ENCODE data around the gene EFL1.
"Not testable (repeated sequence)": the region's sequence is repeated elsewhere in the genome, so short reads cannot be mapped to it uniquely, and the experiment has no call there.

EFL1 gene

DNA sequence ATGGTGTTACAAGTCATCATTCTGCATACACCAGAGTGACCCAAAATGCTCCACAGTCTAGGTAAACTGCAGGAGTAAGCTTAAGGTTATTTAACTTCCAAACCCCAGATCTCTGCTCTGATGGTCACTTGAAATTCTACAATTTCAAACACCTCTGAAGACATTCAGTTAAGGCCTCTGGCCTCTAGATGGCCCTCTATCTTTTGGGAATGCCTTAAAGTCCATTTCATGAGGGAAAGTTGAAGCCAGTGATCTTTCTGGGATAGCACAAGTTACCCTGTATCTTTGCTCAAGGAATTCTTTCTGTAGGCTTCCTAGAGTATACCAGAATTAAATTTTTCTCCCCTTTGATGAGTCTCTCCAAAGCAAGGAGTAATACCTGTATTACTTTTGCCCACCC lies 18.7 kb upstream of the EFL1 start:
- H3K36me3 ChIP-seq; H3K9me3 ChIP-seq; DNase-seq; H3K4me3 ChIP-seq; intact Hi-C loops (cut with DNase I; ENCODE audit: low total_unique reads); H3K4me1 ChIP-seq; H3K27ac ChIP-seq; H3K27me3 ChIP-seq: not testable (repeated sequence)
- TF ChIP-seq, protein P1, sequence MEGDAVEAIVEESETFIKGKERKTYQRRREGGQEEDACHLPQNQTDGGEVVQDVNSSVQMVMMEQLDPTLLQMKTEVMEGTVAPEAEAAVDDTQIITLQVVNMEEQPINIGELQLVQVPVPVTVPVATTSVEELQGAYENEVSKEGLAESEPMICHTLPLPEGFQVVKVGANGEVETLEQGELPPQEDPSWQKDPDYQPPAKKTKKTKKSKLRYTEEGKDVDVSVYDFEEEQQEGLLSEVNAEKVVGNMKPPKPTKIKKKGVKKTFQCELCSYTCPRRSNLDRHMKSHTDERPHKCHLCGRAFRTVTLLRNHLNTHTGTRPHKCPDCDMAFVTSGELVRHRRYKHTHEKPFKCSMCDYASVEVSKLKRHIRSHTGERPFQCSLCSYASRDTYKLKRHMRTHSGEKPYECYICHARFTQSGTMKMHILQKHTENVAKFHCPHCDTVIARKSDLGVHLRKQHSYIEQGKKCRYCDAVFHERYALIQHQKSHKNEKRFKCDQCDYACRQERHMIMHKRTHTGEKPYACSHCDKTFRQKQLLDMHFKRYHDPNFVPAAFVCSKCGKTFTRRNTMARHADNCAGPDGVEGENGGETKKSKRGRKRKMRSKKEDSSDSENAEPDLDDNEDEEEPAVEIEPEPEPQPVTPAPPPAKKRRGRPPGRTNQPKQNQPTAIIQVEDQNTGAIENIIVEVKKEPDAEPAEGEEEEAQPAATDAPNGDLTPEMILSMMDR (IDR thresholded peaks at IDR 0.05): peak in 1 of 2 experiments; percentile 18

DNA sequence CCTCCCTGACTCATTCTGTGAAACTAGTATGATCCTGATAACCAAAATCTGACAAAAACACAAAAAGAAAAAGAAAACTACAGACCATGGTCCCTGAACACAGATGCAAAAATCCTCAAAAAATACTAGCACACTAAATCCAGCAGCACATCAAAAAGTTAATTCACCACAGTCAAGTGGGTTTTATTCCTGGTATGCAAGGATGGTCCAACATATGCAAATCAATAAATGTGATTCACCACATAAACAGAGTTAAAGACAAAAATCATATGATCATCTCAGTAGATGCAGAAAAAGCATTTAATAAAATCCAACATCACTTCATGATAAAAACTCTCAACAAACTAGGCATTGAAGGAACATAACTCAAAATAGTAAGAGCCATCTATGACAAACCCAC lies 12.9 kb upstream of the EFL1 start:
- Histone ChIP-seq H3K9me3 (peaks cover 0 to 16% (median 7%) of the 10 kb centered on the region in 3 donors), H3K36me3 (no peaks in the 10 kb centered on the region), H3K27me3 (no peaks in the 10 kb centered on the region), H3K4me1 (no peaks in the 10 kb centered on the region), H3K27ac (no peak overlapping the region), H3K4me3 (no peak overlapping the region)
- intact Hi-C loops (cut with DNase I; ENCODE audit: low total_unique reads): no loop called here
- DNase-seq: no peak
- TF ChIP-seq, protein P1 (IDR thresholded peaks at IDR 0.05): no peak

DNA sequence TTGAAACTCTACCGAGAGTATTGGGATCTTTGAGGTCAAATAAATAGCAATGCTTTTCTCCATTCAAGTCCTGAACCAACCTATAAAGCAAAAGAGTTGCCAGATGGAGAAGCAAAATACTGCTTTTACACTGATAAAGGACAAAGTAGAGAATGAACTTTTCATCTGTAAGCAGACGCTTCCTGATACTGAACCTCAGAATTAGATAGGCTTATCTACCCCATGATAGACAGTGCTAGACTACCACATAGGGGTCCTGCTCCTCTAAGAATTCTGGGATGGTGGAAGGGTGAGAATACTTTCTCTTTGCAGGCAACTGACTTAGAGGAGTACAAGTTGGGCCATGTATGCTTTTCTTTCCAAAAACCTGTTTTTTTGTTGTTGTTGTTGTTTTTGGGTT lies 9.6 kb upstream of the EFL1 start:
- H3K4me1 ChIP-seq: no peaks in the 10 kb centered on the region
- TF ChIP-seq, protein P1 (IDR thresholded peaks at IDR 0.05): no peak
- H3K9me3 ChIP-seq: peaks cover 0 to 15% (median 7%) of the 10 kb centered on the region in 3 donors
- intact Hi-C loops (cut with DNase I; ENCODE audit: low total_unique reads): no loop called here
- H3K4me3 ChIP-seq: no peak overlapping the region
- H3K27me3 ChIP-seq: no peaks in the 10 kb centered on the region
- DNase-seq: no peak
- no peak overlapping the region for H3K27ac ChIP-seq
- H3K36me3 ChIP-seq: no peaks in the 10 kb centered on the region

DNA sequence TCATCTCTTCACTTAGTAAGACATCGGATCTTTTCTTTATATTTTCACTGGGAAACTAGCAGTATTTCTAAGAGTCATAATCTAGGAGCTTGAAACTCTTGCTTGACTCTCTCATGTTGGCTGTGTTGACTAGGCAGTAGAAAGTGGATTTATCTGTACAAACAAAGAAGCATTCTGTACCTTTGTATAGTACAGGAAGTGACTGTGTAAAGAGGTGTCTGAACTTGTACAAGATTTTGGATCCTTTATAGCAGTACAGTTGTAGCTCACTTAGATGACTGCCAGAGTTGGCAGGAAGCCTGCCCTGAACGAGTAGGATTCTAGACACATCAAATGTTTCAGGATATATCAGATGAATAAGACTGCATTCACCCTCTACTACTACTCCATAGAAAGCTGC lies 5.9 kb upstream of the EFL1 start:
- H3K9me3 ChIP-seq; H3K27me3 ChIP-seq; H3K4me1 ChIP-seq; intact Hi-C loops (cut with DNase I; ENCODE audit: low total_unique reads); H3K27ac ChIP-seq; H3K4me3 ChIP-seq; H3K36me3 ChIP-seq; DNase-seq: not testable (repeated sequence)

DNA sequence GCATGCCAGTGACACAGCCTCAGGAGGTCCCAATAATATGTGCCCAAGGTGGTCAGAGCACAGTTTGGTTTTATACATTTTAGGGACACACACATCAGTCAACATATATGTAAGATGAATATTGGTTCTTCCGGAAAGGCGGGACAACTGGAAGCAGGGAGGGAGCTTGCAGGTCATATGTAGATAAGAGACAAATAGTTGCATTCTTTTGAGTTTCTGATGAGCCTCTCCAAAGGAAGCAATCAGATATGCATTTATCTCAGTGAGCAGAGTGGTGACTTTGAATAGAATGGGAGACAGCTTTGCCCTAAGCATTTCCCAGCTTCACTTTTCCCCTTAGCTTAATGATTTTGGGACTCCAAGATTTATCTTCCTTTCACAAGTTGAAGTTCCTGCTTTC lies 4.6 kb upstream of the EFL1 start:
- not testable (repeated sequence) for DNase-seq, H3K36me3 ChIP-seq, H3K27ac ChIP-seq

DNA sequence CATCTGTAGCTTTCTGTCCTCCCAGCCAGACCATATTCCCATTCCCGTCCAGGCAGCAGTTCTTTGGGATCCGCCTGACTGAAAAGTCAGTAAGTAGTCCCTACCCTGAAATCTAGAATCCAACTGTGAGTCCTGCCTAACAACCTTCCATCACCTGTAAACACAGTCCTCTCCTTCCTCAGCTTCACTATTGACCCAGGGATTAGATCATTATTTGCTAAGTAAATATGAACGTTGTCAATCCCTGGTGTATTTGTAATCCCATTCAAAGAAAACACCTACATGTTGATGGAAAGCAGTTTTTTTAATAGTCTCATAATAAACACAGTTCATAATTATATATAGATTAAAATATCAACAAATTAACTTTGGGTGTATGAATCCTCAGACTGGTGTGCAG lies 816 bp upstream of the EFL1 start:
- TF ChIP-seq, protein P1 (IDR thresholded peaks at IDR 0.05): no peak
- Histone ChIP-seq H3K9me3 (no peaks in the 10 kb centered on the region), H3K36me3 (peaks cover 4 to 7% (median 5%) of the 10 kb centered on the region in 3 donors), H3K4me1 (peaks cover 0 to 24% (median 10%) of the 10 kb centered on the region in 4 donors), H3K4me3 (peak overlapping the region; percentile 79 to 94), H3K27ac (no peak overlapping the region), H3K27me3 (no peaks in the 10 kb centered on the region)
- DNase-seq: no peak
- intact Hi-C loops (cut with DNase I; ENCODE audit: low total_unique reads): no loop called here

More for the DNA sequence above, 4.6 kb upstream of the EFL1 start:
- H3K4me3 ChIP-seq; H3K9me3 ChIP-seq; intact Hi-C loops (cut with DNase I; ENCODE audit: low total_unique reads); H3K4me1 ChIP-seq; H3K27me3 ChIP-seq: not testable (repeated sequence)

DNA sequence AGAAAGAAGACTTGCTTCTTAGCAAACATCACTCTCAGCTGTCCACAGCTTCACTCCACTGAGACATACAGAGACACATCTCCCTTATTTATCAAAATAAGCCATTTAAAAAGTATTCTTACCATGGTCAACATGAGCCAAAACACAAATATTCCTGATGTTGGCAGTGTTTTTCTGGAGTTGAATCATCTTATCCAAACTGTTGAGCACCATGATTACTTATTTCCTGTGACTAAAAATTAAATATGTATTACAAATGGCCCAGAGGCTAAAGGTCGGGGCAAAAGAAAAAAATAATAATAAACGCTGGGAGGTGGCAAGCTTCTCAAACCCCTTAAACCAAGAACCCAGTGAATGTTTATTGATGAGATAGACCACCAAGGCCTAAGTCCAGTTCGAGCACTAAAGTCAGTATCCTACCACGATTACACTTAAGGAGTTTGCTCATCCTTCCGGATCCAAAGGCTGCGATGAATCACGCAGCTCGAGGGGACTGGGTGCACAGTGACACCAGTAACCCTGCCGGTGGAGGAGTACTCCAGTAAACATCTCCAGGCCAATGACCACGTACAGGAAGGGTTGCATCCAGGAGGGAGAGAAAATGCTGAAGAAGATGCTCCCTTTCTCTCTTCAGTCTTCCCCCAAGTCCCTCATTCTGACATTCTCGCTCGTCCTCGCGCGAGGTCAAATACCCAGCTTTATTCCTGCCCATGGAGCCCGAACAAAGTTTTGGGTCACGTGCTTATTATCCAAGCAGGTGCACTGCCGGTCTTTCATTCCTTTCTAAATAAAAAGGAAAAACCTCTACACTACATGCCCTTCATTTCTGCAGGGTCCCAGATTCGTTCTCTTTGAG lies 740 bp downstream of the EFL1 start:
- intact Hi-C loops (cut with DNase I; ENCODE audit: low total_unique reads); DNase-seq: not testable (repeated sequence)
- peak overlapping the region; percentile 70 to 76 for H3K27ac ChIP-seq

DNA sequence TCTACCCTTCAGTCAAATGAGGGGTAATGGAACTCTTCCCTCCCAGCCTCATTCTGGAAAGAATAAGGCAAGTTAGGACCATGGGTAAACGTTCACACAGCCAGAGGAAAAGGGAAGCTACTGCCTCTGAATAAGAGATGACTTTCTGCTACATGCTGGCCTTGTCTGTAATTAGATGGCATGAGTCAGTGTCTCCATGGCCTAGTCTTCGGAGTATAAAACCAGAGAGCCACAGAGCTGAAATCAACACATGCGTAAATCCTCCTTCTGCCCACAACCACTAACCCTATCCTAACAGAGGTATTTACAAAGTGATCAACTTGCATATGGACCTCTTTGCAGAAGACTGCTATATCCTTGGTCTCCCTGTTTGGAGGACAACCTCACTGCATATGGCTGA lies 14.3 kb downstream of the EFL1 start:
- DNase-seq; H3K4me1 ChIP-seq; intact Hi-C loops (cut with DNase I; ENCODE audit: low total_unique reads); H3K4me3 ChIP-seq; H3K9me3 ChIP-seq; H3K27ac ChIP-seq; H3K27me3 ChIP-seq: not testable (repeated sequence)
- H3K36me3 ChIP-seq: peaks cover 0 to 22% (median 13%) of the 10 kb centered on the region in 3 donors

More for the DNA sequence above, 740 bp downstream of the EFL1 start:
- H3K9me3 ChIP-seq, H3K27me3 ChIP-seq: not testable (repeated sequence)
- Histone ChIP-seq H3K36me3 (peaks cover 8 to 12% (median 11%) of the 10 kb centered on the region in 3 donors), H3K4me3 (peak overlapping the region; percentile 79 to 94), H3K4me1 (peaks cover 0 to 24% (median 10%) of the 10 kb centered on the region in 4 donors)

DNA sequence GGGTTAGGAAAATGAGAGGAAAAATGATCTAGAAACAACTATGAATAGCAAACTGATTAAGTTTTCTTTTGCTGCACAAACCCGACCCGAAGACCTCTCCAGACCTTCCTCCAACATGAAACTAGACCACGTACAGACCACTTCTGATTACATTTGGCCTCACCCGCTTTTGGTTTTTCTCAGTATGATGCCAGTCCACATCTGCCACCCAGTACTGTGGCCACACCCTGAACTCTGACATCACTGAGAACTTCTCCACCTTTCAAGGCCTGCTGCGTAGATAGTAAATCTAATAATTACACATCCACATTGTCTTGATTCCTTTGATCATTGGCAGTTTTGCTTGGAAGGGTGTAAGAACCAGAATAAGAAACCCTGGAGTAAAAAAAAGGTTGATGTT lies 16.6 kb downstream of the EFL1 start:
- H3K4me1 ChIP-seq: not testable (repeated sequence)

DNA sequence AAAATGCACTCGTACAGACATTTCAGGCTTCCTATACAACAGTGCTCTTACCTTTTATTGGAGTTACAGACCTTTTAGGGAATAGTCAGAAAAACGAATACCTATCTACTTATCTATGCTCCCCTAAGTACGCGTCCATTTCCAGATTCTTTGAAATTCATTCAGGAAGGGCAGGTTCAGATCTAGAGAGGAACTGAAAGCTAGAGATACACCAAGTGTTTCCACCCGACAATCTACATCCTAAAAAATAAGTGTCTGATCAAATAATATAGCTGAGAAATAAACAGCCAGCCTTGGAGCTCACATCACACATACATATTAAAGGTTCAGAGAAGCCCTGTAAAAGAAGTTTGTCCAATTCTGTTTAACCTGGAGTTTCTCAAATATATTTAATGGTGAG lies 18.9 kb downstream of the EFL1 start:
- H3K27me3 ChIP-seq; H3K4me1 ChIP-seq; H3K4me3 ChIP-seq; H3K9me3 ChIP-seq; H3K27ac ChIP-seq; DNase-seq; intact Hi-C loops (cut with DNase I; ENCODE audit: low total_unique reads): not testable (repeated sequence)
- H3K36me3 ChIP-seq: peaks cover 19 to 42% (median 33%) of the 10 kb centered on the region in 3 donors

More for the DNA sequence above, 16.6 kb downstream of the EFL1 start:
- peaks cover 0 to 23% (median 13%) of the 10 kb centered on the region in 3 donors for H3K36me3 ChIP-seq
- H3K9me3 ChIP-seq; H3K4me3 ChIP-seq; H3K27me3 ChIP-seq; intact Hi-C loops (cut with DNase I; ENCODE audit: low total_unique reads); H3K27ac ChIP-seq; DNase-seq: not testable (repeated sequence)
